Mucosa of stomach (tissue), 1 donor: ENCODE data around the gene NME4.
"Not testable (repeated sequence)": the region's sequence is repeated elsewhere in the genome, so short reads cannot be mapped to it uniquely, and the experiment has no call there.

Source experiments
- H3K27me3 ChIP-seq: one replicate; pipeline ENCODE4 v1.7.0; 2013; ENCODE audit warnings: mild to moderate bottlenecking, low read length; ENCODE audit not compliant: control insufficient read depth, insufficient read depth
- H3K36me3 ChIP-seq: one replicate; pipeline ENCODE4 v1.7.0; 2013; ENCODE audit warnings: low read length; ENCODE audit not compliant: control insufficient read depth, insufficient read depth
- H3K4me1 ChIP-seq: one replicate; pipeline ENCODE4 v1.7.0; 2013; ENCODE audit warnings: mild to moderate bottlenecking, low read length; ENCODE audit not compliant: control insufficient read depth, insufficient read depth
- H3K4me3 ChIP-seq: one replicate; pipeline ENCODE4 v1.7.0; 2013; ENCODE audit warnings: low read length
- H3K9ac ChIP-seq: one replicate; pipeline ENCODE4 v1.7.0; 2013; ENCODE audit warnings: mild to moderate bottlenecking, low read length, moderate library complexity
- H3K9me3 ChIP-seq: one replicate; pipeline ENCODE4 v1.7.0; 2013; ENCODE audit warnings: mild to moderate bottlenecking, low read length, moderate library complexity; ENCODE audit not compliant: control insufficient read depth
- donor health status: Pancreatic carcinoma.

The NME4 gene

DNA sequence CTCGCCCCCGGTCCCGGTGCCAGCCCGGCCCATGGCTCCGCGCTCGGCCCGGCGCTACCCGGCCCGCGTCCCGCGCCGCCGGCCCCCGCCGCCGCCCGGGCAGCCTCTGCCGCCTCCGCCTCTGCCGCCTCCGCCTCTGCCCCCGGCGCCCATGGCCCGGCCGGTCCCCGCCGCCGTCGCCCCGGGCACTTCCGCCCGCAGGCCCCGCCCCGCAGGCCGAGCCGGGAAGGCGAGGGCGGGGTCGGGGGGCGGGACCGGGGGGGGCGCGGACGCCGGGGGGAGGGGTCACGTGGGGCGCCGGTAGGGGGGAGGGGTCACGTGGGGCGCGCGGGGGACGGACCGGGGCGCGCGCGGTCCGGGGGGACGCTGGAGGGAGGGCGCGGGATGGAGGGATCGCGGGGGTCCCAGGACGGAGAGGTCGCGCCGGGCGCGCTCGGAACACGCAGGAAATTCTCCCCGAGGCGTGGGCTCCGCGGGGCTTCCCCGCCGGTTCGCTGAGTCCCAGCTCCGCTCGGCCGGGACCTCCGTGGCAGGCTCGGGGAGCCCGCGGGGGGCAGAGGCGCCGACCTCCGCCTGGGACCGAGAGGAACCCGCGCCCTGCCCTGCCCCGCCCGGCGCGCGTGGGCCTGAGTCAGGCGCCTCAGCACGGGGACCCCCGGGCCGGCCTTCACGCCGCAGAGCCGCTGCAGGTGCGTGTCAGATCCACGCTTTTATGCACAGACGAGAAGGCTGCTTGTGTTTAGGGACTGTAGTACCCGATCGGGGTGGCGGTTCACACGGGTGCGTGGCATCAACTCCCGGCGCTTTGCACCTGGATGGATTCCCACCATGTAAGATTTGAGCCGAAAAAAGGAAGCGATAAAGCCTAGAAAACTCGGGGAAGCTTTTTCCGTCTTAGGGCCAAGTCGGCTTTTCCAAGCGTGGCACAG lies 14.9 kb upstream of the NME4 start, which contains the start of gene PGAP6:
Gene PGAP6, minus strand, starts transcription at position 190 of the 929 bp plus-strand sequence. Its CDS starts 157 bp downstream, at position 33.
- Histone ChIP-seq H3K36me3 (peaks cover 2% of the 10 kb centered on the region), H3K9me3 (no peaks in the 10 kb centered on the region), H3K9ac (peak within 1 kb of the TSS; percentile 80), H3K4me3 (peak within 1 kb of the TSS; percentile 50), H3K27me3 (no peaks in the 10 kb centered on the region), H3K4me1 (peaks cover 29% of the 10 kb centered on the region)

- Histone ChIP-seq H3K4me1 (peaks cover 37% of the 10 kb centered on the region), H3K4me3 (no peak overlapping the region), H3K36me3 (no peaks in the 10 kb centered on the region), H3K27me3 (no peaks in the 10 kb centered on the region), H3K9ac (peak overlapping the region; percentile 68), H3K9me3 (no peaks in the 10 kb centered on the region)
These were observed 13.5 kb upstream of the NME4 start for GRCh38 chr16:383326-384051.

GRCh38 chr16:386641-387156 lies 10.3 kb upstream of the NME4 start:
- no peak overlapping the region for H3K9ac ChIP-seq
- H3K9me3 ChIP-seq = no peaks in the 10 kb centered on the region
- no peak overlapping the region for H3K4me3 ChIP-seq
- no peaks in the 10 kb centered on the region for H3K36me3 ChIP-seq
- no peaks in the 10 kb centered on the region for H3K27me3 ChIP-seq
- H3K4me1 ChIP-seq = peaks cover 15% of the 10 kb centered on the region

DNA sequence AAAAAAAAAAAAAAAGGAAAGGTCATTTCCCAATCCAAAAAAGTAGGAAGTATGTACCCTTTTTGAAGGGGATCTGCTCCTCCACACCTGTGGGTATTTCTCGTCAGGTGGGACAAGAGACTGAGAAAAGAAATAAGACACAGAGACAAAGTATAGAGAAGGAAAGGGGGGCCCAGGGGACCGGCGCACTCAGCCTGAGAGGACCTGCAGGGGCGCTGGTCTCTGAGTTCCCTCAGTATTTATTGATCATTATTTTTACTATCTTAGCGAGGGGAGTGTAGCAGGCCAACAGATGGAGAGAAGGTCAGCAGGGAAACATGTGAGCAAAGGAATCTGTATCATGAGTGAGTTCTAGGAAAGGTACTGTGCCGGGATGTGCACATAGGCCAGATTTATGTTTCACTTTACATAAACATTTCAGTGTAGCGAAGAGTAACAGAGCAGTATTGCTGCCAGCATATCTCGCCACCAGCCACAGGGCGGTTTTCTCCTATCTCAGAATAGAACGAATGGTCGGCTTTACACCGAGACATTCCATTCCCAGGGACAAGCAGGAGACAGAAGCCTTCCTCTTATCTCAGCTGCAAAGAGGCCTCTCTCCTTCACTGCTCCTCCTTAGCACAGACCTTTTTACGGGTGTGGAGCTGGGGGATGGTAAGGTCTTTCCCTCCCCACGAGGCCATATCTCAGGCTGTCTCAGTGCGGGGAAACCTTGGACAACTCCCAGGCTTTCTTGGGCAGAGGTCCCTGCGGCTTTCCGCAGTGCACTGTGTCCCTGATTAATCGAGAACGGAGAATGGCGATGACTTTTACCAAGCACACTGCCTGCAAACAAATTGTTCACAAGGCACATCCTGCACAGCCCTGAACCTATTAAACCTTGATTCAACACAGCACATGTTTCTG lies 9.0 kb upstream of the NME4 start:
- not testable (repeated sequence) for H3K36me3 ChIP-seq, H3K4me3 ChIP-seq, H3K27me3 ChIP-seq, H3K9me3 ChIP-seq
- Histone ChIP-seq H3K9ac (peak overlapping the region; percentile 51), H3K4me1 (peaks cover 15% of the 10 kb centered on the region)

GRCh38 chr16:389352-389751 lies 7.6 kb upstream of the NME4 start:
- H3K4me3 ChIP-seq = no peak overlapping the region
- H3K27me3 ChIP-seq = no peaks in the 10 kb centered on the region
- H3K4me1 ChIP-seq = peaks cover 8% of the 10 kb centered on the region
- H3K36me3 ChIP-seq = no peaks in the 10 kb centered on the region
- H3K9me3 ChIP-seq = no peaks in the 10 kb centered on the region
- no peak overlapping the region for H3K9ac ChIP-seq

DNA sequence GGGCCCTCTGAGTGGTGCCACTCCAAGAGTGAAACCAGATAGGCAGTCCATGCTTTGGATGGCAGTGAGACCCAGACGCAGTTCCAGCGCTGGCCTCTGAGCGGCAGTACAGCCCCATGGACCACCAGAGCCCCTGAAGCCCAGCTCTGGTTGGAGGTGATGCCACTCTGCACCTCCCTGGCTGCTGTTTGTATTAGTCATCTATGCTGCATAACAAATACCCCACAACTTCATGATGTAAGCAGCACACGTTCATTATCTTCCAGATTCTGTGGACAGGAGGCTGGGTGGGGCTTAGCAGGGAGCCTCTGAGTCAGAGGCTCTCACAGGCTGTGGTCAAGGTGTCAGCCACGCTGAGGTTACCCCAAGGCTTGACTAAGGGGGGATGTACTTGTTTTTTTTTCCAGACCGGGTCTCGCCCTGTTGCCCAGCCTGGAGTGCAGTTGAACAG lies 5.1 kb upstream of the NME4 start:
- no peaks in the 10 kb centered on the region for H3K9me3 ChIP-seq
- no peak overlapping the region for H3K4me3 ChIP-seq
- H3K36me3 ChIP-seq = no peaks in the 10 kb centered on the region
- H3K27me3 ChIP-seq = no peaks in the 10 kb centered on the region
- no peak overlapping the region for H3K9ac ChIP-seq
- H3K4me1 ChIP-seq = peaks cover 8% of the 10 kb centered on the region

DNA sequence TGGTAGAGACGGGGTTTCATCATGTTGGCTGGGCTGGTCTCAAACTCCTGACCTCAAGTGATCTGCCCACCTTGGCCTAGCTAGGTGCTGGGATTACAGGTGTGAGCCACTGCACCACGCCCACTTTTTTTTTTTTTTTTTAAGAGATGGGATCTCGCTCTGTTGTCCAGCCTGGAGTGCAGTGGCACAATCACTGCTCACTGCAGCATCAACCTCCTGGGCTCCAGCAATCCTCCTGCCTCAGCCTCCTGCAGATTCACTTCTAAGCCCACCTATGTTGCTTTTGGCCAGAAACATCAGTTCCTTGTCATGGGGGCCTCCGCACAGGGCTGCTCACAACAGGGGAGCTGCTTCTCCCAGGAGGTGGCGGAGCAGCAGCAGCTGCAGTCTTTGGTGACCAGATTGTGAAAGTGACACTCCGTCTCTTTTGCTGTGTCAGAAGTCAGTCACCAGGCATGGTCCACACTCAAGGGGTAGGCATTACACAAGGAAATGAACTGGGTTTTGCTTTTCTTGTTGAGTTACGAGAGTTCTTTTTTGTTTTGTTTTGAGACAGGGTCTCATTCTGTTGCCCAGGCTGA lies 4.5 kb upstream of the NME4 start:
- Histone ChIP-seq H3K4me1 (peaks cover 8% of the 10 kb centered on the region), H3K27me3 (no peaks in the 10 kb centered on the region), H3K9me3 (no peaks in the 10 kb centered on the region), H3K36me3 (no peaks in the 10 kb centered on the region), H3K9ac (no peak overlapping the region), H3K4me3 (no peak overlapping the region)

- Histone ChIP-seq H3K9me3 (no peaks in the 10 kb centered on the region), H3K4me3 (no peak overlapping the region), H3K27me3 (no peaks in the 10 kb centered on the region), H3K36me3 (no peaks in the 10 kb centered on the region), H3K9ac (no peak overlapping the region), H3K4me1 (peaks cover 9% of the 10 kb centered on the region)
These were observed 800 bp upstream of the NME4 start for GRCh38 chr16:396199-396598.

DNA sequence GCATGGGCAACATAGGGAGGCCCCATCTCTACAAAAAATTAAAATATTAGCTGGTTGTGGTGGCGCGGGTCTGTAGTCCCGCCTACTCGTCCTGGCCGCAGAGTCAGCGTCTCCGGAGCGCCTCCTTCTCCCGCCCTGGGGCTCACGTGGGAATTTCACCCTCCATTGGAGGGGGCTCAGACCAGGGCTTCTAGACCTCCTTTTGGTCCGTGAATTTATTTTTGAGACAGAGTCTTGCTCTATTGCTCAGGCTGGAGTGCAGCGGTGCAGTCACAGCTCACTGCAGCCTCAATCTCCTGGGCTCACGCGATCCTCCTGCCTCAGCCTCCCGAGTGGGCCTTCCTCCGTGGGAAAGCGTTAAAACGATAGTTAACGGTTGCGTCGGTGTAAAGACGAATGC lies 394 bp upstream of the NME4 start:
- Histone ChIP-seq H3K9me3 (no peaks in the 10 kb centered on the region), H3K9ac (no peak overlapping the region), H3K27me3 (no peaks in the 10 kb centered on the region), H3K4me3 (no peak overlapping the region), H3K36me3 (no peaks in the 10 kb centered on the region), H3K4me1 (peaks cover 9% of the 10 kb centered on the region)

GRCh38 chr16:397736-398332 lies 835 bp downstream of the NME4 start:
- Histone ChIP-seq H3K4me1 (peaks cover 15% of the 10 kb centered on the region), H3K9ac (peak overlapping the region; percentile 28)

More at GRCh38 chr16:397736-398332, 835 bp downstream of the NME4 start:
- no peak overlapping the region for H3K4me3 ChIP-seq
- H3K9me3 ChIP-seq = no peaks in the 10 kb centered on the region
- no peaks in the 10 kb centered on the region for H3K36me3 ChIP-seq
- H3K27me3 ChIP-seq = no peaks in the 10 kb centered on the region
